ENCODE measurements around the gene PDE6A.

GRCh38 chr5:149951138-149951749 lies 6.7 kb upstream of the PDE6A start:
- TF ChIP-seq CTCF (conservative IDR thresholded peaks at IDR 0.05; ENCODE audit: low read length) (0 out of 2 replicates have a peak, but pooled peaks have one; percentile 30), EZH2phosphoT487 (IDR thresholded peaks at IDR 0.05; ENCODE audit: borderline replicate concordance, low read depth, low read length) (no peak)

All from OCI-LY7 (cell line).